IPS-18a (cell line): ENCODE measurements around the gene PC.
"Not testable (repeated sequence)": the region's sequence is repeated elsewhere in the genome, so short reads cannot be mapped to it uniquely, and the experiment has no call there.

Experiments
- H3K27ac ChIP-seq: one replicate; pipeline ENCODE4 v1.5.1; 2013; ENCODE audit warnings: low read length
- H3K27me3 ChIP-seq: one replicate; pipeline ENCODE4 v1.6.1; 2013; ENCODE audit warnings: mild to moderate bottlenecking, low read length; ENCODE audit not compliant: control insufficient read depth, insufficient read depth
- H3K36me3 ChIP-seq: one replicate; pipeline ENCODE4 v1.6.1; 2013; ENCODE audit warnings: low read depth, low read length; ENCODE audit not compliant: control insufficient read depth
- H3K4me1 ChIP-seq: one replicate; pipeline ENCODE4 v1.6.1; 2013; ENCODE audit warnings: low read depth, low read length; ENCODE audit not compliant: control insufficient read depth
- H3K4me3 ChIP-seq: one replicate; pipeline ENCODE4 v1.5.1; 2013; ENCODE audit warnings: low read length
- H3K9ac ChIP-seq: one replicate; pipeline ENCODE4 v1.6.1; 2013; ENCODE audit warnings: mild to moderate bottlenecking, low read length, moderate library complexity
- H3K9me3 ChIP-seq: one replicate; pipeline ENCODE4 v1.6.1; 2013; ENCODE audit warnings: low read depth, low read length; ENCODE audit not compliant: control insufficient read depth

Gene PC

DNA sequence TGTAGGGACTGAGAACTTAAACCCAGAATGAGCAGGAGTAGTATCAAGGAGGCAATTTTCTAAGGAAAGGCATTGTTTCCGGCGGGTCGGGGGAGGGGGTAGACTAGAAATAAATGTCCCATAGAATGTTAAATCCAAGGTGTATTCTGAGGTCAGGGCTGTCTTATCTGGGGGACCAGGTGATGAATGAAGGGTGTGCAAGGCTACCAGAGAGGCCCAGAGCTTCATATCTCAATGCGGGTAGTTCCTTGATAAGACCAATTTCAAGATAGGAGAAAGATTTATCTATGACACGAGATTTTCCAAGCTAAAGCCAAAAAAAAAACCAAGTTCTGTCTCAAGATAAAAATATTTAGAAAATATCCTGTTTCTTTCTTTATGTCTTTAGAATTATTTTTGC, 123.2 kb downstream of the PC start:
- no peaks in the 10 kb centered on the region for H3K4me1 ChIP-seq
- H3K27ac ChIP-seq = no peak overlapping the region
- H3K27me3 ChIP-seq = no peaks in the 10 kb centered on the region
- H3K4me3 ChIP-seq = no peak overlapping the region
- peaks cover 8% of the 10 kb centered on the region for H3K36me3 ChIP-seq
- no peak overlapping the region for H3K9ac ChIP-seq
- no peaks in the 10 kb centered on the region for H3K9me3 ChIP-seq

DNA sequence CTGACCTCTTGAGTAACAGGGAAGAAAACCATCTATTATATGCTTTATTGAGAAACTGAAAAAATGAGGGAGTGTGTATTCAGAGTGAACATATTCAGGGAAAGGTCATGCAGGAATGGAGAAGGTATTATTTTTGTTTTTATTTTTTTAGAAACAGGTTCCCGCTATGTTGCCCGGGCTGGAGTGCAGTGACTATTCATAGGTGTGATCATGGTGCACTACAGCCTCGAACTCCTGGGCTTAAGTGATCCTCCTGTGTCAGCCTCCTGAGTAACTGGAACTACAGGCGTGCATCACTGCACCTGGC, 123.7 kb downstream of the PC start:
- H3K27me3 ChIP-seq = no peaks in the 10 kb centered on the region
- H3K36me3 ChIP-seq = peaks cover 8% of the 10 kb centered on the region
- no peak overlapping the region for H3K9ac ChIP-seq
- H3K4me3 ChIP-seq = no peak overlapping the region
- no peak overlapping the region for H3K27ac ChIP-seq
- no peaks in the 10 kb centered on the region for H3K4me1 ChIP-seq
- H3K9me3 ChIP-seq = no peaks in the 10 kb centered on the region

GRCh38 chr11:66824573-66824972, 133.6 kb downstream of the PC start:
- not testable (repeated sequence) for H3K4me1 ChIP-seq, H3K4me3 ChIP-seq, H3K27me3 ChIP-seq, H3K9ac ChIP-seq, H3K27ac ChIP-seq, H3K9me3 ChIP-seq, H3K36me3 ChIP-seq

DNA sequence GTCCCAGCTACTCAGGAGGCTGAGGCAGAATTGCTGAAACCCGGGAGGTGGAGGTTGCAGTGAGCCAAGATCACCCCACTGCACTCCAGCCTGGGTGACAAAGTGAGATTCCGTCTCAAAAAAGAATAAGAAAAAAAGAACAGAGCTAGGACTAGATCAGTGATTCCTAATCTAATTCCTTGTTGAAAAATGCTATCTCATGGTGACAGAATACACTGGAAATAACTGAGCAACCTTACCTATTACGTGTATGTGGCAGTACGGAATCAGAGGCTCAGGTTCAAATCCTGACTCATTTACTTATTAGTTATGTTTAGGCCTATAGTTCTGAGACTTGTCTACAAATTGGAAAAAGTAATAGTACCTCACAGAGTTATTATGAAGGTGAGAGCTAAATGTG, 134.5 kb downstream of the PC start:
- Histone ChIP-seq H3K27ac (no peak overlapping the region), H3K36me3 (peaks cover 5% of the 10 kb centered on the region), H3K4me1 (peaks cover 4% of the 10 kb centered on the region), H3K4me3 (no peak overlapping the region), H3K27me3 (no peaks in the 10 kb centered on the region), H3K9me3 (no peaks in the 10 kb centered on the region), H3K9ac (no peak overlapping the region)

GRCh38 chr11:66820901-66821300, 137.3 kb downstream of the PC start:
- H3K36me3 ChIP-seq = no peaks in the 10 kb centered on the region
- no peak overlapping the region for H3K27ac ChIP-seq
- H3K27me3 ChIP-seq = no peaks in the 10 kb centered on the region
- peaks cover 4% of the 10 kb centered on the region for H3K4me1 ChIP-seq
- no peaks in the 10 kb centered on the region for H3K9me3 ChIP-seq
- no peak overlapping the region for H3K4me3 ChIP-seq
- no peak overlapping the region for H3K9ac ChIP-seq

DNA sequence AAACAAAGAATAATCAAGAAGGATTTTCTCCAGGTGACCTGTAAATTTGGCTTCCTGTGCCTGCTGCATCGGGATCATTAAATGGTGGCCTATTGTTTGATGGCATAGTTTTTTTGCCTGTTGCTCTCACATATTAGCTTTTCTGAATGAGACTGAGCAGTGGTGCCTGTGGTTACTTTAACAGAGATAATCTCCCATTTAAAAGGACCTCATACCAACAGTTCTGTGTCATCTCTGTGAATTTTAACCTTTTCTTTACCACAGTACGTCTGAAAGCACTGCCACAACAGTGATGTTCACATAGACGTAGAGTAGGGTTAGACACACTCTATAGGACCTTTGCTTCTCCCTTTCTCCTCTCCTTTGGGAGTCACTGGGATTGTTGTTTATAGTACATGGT, 137.8 kb downstream of the PC start:
- H3K9me3 ChIP-seq = no peaks in the 10 kb centered on the region
- H3K4me3 ChIP-seq = no peak overlapping the region
- H3K4me1 ChIP-seq = peaks cover 4% of the 10 kb centered on the region
- H3K27ac ChIP-seq = no peak overlapping the region
- H3K36me3 ChIP-seq = no peaks in the 10 kb centered on the region
- H3K9ac ChIP-seq = no peak overlapping the region
- H3K27me3 ChIP-seq = no peaks in the 10 kb centered on the region

DNA sequence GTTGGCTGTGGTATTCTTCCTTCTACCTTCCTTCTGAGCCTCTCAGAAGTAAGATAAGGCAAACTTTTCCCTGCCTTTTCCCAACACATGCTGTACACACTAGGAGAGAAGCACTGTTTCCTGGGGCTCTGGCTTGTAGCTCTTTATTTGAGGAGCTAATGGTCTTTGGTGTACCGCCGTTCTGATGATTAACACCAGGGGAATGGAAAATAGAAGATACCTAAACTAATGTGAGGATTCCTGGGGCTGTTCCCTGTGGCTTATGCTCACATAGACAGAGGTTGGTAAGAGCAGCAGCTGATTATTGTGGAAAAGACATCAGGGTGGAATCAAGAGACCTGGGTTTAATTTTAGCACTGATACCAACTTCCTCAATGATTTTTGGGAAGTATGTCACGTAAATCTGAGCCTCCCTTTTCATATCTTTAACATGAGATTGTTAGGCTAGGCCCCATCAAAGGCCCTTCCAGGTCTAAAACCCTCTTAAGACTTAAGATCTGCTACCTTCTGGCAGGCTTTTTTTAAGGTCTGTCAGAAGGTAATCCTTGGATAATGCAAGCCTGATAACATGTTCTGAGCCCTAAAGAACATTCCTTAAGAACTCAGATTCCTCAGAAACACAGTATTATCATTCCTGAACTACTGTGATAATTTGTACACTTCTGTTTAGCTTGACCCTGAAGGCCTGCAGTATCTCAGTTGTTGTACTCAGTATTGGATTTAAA, 139.8 kb downstream of the PC start:
- H3K27ac ChIP-seq = no peak overlapping the region
- no peaks in the 10 kb centered on the region for H3K9me3 ChIP-seq
- no peaks in the 10 kb centered on the region for H3K36me3 ChIP-seq
- no peak overlapping the region for H3K9ac ChIP-seq
- no peak overlapping the region for H3K4me3 ChIP-seq
- peaks cover 4% of the 10 kb centered on the region for H3K4me1 ChIP-seq
- H3K27me3 ChIP-seq = no peaks in the 10 kb centered on the region

DNA sequence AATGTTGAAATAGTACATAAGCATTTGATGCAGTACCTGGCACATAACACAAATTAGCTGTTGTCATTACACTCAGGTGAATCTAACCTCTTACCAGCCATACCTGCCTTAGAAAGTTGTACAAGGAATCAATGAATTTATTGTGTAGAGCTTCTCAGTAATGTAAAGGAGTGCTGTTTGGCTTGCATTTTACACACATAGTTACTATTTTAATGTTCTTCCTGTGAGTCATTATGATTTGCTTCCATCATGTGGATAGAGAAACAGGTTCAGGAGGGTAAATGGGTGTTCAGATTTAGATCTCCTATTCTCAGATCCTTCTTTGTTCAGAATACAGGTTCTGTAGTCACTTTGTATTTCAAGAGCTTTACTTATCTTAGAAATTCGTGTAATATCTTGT, 142.5 kb downstream of the PC start:
- H3K27me3 ChIP-seq = no peaks in the 10 kb centered on the region
- H3K4me3 ChIP-seq = no peak overlapping the region
- H3K9ac ChIP-seq = no peak overlapping the region
- H3K27ac ChIP-seq = no peak overlapping the region
- H3K9me3 ChIP-seq = no peaks in the 10 kb centered on the region
- peaks cover 23% of the 10 kb centered on the region for H3K4me1 ChIP-seq
- no peaks in the 10 kb centered on the region for H3K36me3 ChIP-seq

- Histone ChIP-seq H3K27me3 (no peaks in the 10 kb centered on the region), H3K27ac (no peak overlapping the region), H3K4me1 (peaks cover 26% of the 10 kb centered on the region), H3K9ac (no peak overlapping the region), H3K4me3 (no peak overlapping the region), H3K36me3 (no peaks in the 10 kb centered on the region), H3K9me3 (no peaks in the 10 kb centered on the region)
Observed at GRCh38 chr11:66814678-66815077, 143.5 kb downstream of the PC start.

DNA sequence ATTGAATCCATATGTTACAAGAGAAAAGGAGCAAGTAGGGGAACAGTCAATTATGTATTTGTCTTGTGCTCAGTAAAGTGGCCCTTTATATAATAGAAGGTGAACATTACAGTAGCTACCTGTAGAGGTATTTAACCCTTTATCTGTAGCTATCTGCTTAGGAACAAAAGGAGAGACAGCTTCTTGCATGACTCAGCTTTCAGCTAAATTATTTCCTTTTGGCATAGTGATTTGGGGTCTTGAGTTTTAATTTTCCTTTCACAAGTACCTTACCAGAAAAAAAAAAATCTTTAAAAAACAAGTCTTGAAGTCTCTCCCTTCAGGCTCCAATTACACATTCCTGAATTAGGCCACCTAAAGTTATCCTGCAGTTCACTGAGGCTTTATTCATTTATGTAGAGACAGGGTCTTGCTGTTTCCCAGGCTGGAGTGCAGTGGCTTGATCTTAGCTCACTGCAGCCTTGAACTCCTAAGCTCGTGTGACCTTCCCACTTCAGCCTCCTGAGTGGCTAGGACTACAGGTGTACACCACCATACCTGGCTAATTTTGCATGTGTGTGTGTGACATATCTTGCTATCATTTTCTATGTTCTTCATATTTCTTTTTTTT, 147.5 kb downstream of the PC start:
- peak overlapping the region; percentile 15 for H3K9ac ChIP-seq
- peak overlapping the region; percentile 25 for H3K27ac ChIP-seq
- peaks cover 26% of the 10 kb centered on the region for H3K4me1 ChIP-seq
- no peaks in the 10 kb centered on the region for H3K36me3 ChIP-seq
- no peaks in the 10 kb centered on the region for H3K9me3 ChIP-seq
- H3K4me3 ChIP-seq = no peak overlapping the region
- H3K27me3 ChIP-seq = no peaks in the 10 kb centered on the region

GRCh38 chr11:66809592-66809991, 148.6 kb downstream of the PC start:
- Histone ChIP-seq H3K4me1 (peaks cover 26% of the 10 kb centered on the region), H3K27ac (peak overlapping the region; percentile 25), H3K36me3 (peaks cover 3% of the 10 kb centered on the region), H3K9ac (no peak overlapping the region), H3K9me3 (no peaks in the 10 kb centered on the region), H3K4me3 (no peak overlapping the region), H3K27me3 (no peaks in the 10 kb centered on the region)

- Histone ChIP-seq H3K4me3 (no peak overlapping the region), H3K9ac (no peak overlapping the region), H3K27me3 (no peaks in the 10 kb centered on the region), H3K4me1 (no peaks in the 10 kb centered on the region), H3K9me3 (no peaks in the 10 kb centered on the region), H3K36me3 (peaks cover 9% of the 10 kb centered on the region), H3K27ac (no peak overlapping the region)
Observed at GRCh38 chr11:66800720-66801428, 157.3 kb downstream of the PC start.
